GM12878 (cell line): ENCODE measurements around the gene AQP5. TPM values are rescaled to one million over a fixed set of nuclear protein-coding genes. Genes with fewer than 3 reads are reported as not detected.

Experiments used
- ATAC-seq: fragments of 200-7000 bp; cut with Tn5 transposase; 3 replicates; pipeline ENCODE4 v1.9.1; 2020; ENCODE audit warnings: mild to moderate bottlenecking, moderate library complexity
- BruUV-seq: library from RNA; stranded (reverse); fragments of 400-500 nt; replicated peaks from 2 replicates; lab custom pipeline; 2021; lab: Mats Ljungman, UMichigan
- CTCF ChIA-PET: fragments of 300-600 bp; sonication (Branson Sonifier 250); formaldehyde crosslinking; extraction: SDS; loops from one replicate; lab custom pipeline; 2021; ENCODE audit warnings: inconsistent platforms; lab: Yijun Ruan, JAX
- POLR2A ChIA-PET: fragments of 350-600 bp; formaldehyde crosslinking; extraction: SDS; loops from one replicate; lab custom pipeline; 2021; ENCODE audit warnings: inconsistent platforms; lab: Charles Lee
- RAD21 ChIA-PET: fragments of 300-600 bp; sonication (Branson Sonifier 250); formaldehyde crosslinking; loops from one replicate; lab custom pipeline; 2023; ENCODE audit warnings: antibody characterized with exemption; ENCODE audit not compliant: unreplicated experiment; lab: Charles Lee
- SMC1A ChIA-PET: fragments of 300-600 bp; sonication (Branson Sonifier 250); formaldehyde crosslinking; loops from one replicate; lab custom pipeline; 2023; ENCODE audit not compliant: unreplicated experiment, uncharacterized antibody; lab: Charles Lee
- DNase-seq: peaks from one replicate; pipeline ENCODE4 v3.0.0-alpha.2; 2011; ENCODE audit warnings: low read depth, low spot score
- FAIRE-seq: peaks from 3 replicates; lab custom pipeline; 2011; peaks lifted over from hg19 to GRCh38; lab: Jason Lieb, UNC
- H2AFZ ChIP-seq: 2 replicates; pipeline ENCODE4 v1.6.0; 2011; ENCODE audit warnings: low read depth, low read length, control low read depth; ENCODE audit not compliant: control insufficient read depth
- H3K27ac ChIP-seq: 2 replicates; pipeline ENCODE4 v1.5.1; 2011; ENCODE audit warnings: control low read depth; ENCODE audit not compliant: control insufficient read depth, insufficient read depth
- H3K27me3 ChIP-seq, 2 experiments: replicated peaks in 1 of 2; 2 replicates each; pipeline versions ENCODE4 v1.6.0 to v1.6.1; 2011; ENCODE audit warnings: low read length in 1 of 2; ENCODE audit not compliant: control insufficient read depth in 2 of 2, insufficient read depth in 2 of 2
- H3K36me3 ChIP-seq, 2 experiments: 2 replicates each; pipeline ENCODE4 v1.5.1; 2011; ENCODE audit warnings: low read length in 1 of 2; ENCODE audit not compliant: control insufficient read depth in 2 of 2, insufficient read depth in 2 of 2
- H3K4me1 ChIP-seq: 2 replicates; pipeline ENCODE4 v1.6.1; 2011; ENCODE audit warnings: mild to moderate bottlenecking, low read length, moderate library complexity, mixed read lengths; ENCODE audit not compliant: control insufficient read depth, insufficient read depth
- H3K4me2 ChIP-seq: 2 replicates; pipeline ENCODE4 v1.6.0; 2011; ENCODE audit warnings: control low read depth; ENCODE audit not compliant: control insufficient read depth, insufficient read depth
- H3K4me3 ChIP-seq: fragments of 200-600 bp; sonication (generic); 2 replicates; pipeline ENCODE4 v1.5.1; 2016
- H3K79me2 ChIP-seq: 2 replicates; pipeline ENCODE4 v1.6.0; 2011; ENCODE audit warnings: low read length; ENCODE audit not compliant: control insufficient read depth, insufficient read depth
- H3K9ac ChIP-seq: 2 replicates; pipeline ENCODE4 v1.8.0; 2011; ENCODE audit warnings: low read length, control low read depth, mixed read lengths; ENCODE audit not compliant: control insufficient read depth, insufficient read depth
- H3K9me3 ChIP-seq: replicated peaks from 3 replicates; pipeline ENCODE4 v1.5.1; 2011; ENCODE audit warnings: mild to moderate bottlenecking, low read length; ENCODE audit not compliant: control insufficient read depth, insufficient read depth
- H4K20me1 ChIP-seq: 2 replicates; pipeline ENCODE4 v1.6.0; 2011; ENCODE audit not compliant: control insufficient read depth, insufficient read depth
- DPF2 ChIP-seq: fragments of 450-650 bp; IDR thresholded peaks from 2 replicates; pipeline ENCODE4 v1.6.1; 2017; ENCODE audit warnings: mild to moderate bottlenecking
- RAD21 ChIP-seq: IDR thresholded peaks from 2 replicates; pipeline ENCODE4 v1.6.1; 2011; ENCODE audit warnings: mild to moderate bottlenecking, low read depth, low read length, moderate library complexity; ENCODE audit not compliant: insufficient read depth
- SIN3A ChIP-seq: IDR thresholded peaks from 2 replicates; pipeline ENCODE4 v1.6.1; 2012; ENCODE audit warnings: low read depth, low read length, improper control_type of control experiment
- SREBF2 ChIP-seq: IDR thresholded peaks from 2 replicates; pipeline ENCODE4 v1.6.1; 2012; ENCODE audit warnings: mild to moderate bottlenecking, low read length
- WGBS: methylation state at CpG from one replicate; pipeline ENCODE4 v1.1.6; 2016; ENCODE audit warnings: low lambda C conversion rate; ENCODE audit not compliant: insufficient replicate concordance, insufficient coverage; ENCODE audit errors: missing lambda C conversion rate; 5-methylcytosine and 5-hydroxymethylcytosine counted together
- in situ Hi-C: fragments of 300-500 bp; cut with MboI; formaldehyde crosslinking; loops from 9 replicates; pipeline ENCODE4 v1.14.3; 2018; ENCODE audit warnings: mixed read lengths
- intact Hi-C: fragments of 100-400 bp; cut with micrococcal nuclease; formaldehyde crosslinking; loops from one replicate; pipeline ENCODE4 v1.14.2; 2022; ENCODE audit not compliant: unreplicated experiment
- polyA plus RNA-seq, 11 experiments: library from polyadenylated mRNA; depleted of rRNA in 4 of 11; unstranded in 6 of 11; stranded (reverse) in 5 of 11; fragments of >200 nt; fragmentation: Nextera tagmentation in 4 of 11; fragmentation: Illumina TruSeq in 1 of 11; extraction: Ambion mirVana in 4 of 11; extraction: Trizol in 1 of 11; gene quantifications; 1 replicate in 1 of 11; 2 replicates in 10 of 11; pipeline versions ENCODE4 v1.2.1 to v1.2.3, GENCODE V29; 2011 to 2016; ENCODE audit warnings: inconsistent platforms in 2 of 11, missing spikeins in 2 of 11, low read depth in 1 of 11
- total RNA-seq, 4 experiments: library from RNA; depleted of rRNA in 3 of 4; stranded (reverse); fragments of >200 nt in 3 of 4; fragmentation: Illumina TruSeq in 1 of 4; extraction: Trizol in 1 of 4; gene quantifications; 2 replicates each; pipeline versions ENCODE4 v1.2.1 to v1.2.3, GENCODE V29; 2013 to 2021
- TF ChIP-seq, protein P1 (sequence below): fragments of 450-650 bp; IDR thresholded peaks from 2 replicates; pipeline ENCODE4 v1.6.1; 2017; ENCODE audit warnings: mild to moderate bottlenecking, low read depth, inconsistent platforms; ENCODE audit not compliant: poor library complexity, severe bottlenecking

Gene AQP5
- total and polyA plus RNA-seq, 10 of the 15 experiments (the other 5 are each of a cell fraction or from before 2014, with no cell fraction given): not detected

DNA sequence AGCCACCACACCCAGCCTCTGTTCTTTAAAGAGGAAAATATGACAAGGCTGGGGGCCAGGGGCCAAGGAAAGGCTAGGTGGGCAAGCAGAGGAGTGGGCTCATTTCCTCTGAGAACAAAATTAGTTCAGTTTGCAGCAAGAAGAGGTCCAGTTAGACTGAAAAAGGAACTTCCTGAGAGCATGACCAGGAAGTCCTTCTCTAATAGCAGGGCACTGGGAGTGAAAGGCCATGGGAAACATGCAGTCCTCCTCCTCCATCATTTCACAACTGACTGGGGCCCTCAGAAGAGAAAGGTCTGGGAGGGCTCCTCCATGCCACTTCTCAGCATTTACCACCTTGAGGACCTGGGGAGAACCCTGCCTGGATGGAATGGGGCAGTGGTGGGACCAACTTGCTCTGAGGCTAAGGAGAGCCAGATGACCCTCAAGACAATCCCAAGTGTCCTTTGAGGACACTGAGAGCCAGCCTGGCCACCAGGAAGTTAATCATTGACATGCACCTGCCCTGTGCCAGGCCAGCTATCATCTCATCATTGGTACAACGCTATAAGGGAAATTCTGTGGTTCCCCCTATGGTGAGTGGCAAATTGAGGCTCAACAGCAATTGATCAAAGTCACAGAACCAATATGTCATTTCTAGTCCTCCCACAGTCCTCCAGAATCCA is 9.1 kb upstream of the AQP5 start:
- WGBS: 100% methylated on average over 1 of the region's 1 CpG
- POLR2A ChIA-PET: no interaction called here
- RAD21 ChIA-PET: no interaction called here
- in situ Hi-C loops: no loop called here
- H3K79me2 ChIP-seq: no peaks in the 10 kb centered on the region
- FAIRE-seq (no peak), ATAC-seq (no peak), DNase-seq (no peak)
- SMC1A ChIA-PET: no interaction called here
- intact Hi-C loops: no loop called here
- H3K27me3 ChIP-seq: peaks cover 8 to 12% of the 10 kb centered on the region in 2 experiments
- CTCF ChIA-PET: interaction anchor here (1.1 to 1.4 kb wide), 2 partner anchors 7 to 15 kb away, joined by 3 to 4 read pairs; no protein-coding TSS in a partner anchor
- TF ChIP-seq SIN3A (no peak), RAD21 (no peak), SREBF2 (no peak), DPF2 (no peak)
- TF ChIP-seq, protein P1, sequence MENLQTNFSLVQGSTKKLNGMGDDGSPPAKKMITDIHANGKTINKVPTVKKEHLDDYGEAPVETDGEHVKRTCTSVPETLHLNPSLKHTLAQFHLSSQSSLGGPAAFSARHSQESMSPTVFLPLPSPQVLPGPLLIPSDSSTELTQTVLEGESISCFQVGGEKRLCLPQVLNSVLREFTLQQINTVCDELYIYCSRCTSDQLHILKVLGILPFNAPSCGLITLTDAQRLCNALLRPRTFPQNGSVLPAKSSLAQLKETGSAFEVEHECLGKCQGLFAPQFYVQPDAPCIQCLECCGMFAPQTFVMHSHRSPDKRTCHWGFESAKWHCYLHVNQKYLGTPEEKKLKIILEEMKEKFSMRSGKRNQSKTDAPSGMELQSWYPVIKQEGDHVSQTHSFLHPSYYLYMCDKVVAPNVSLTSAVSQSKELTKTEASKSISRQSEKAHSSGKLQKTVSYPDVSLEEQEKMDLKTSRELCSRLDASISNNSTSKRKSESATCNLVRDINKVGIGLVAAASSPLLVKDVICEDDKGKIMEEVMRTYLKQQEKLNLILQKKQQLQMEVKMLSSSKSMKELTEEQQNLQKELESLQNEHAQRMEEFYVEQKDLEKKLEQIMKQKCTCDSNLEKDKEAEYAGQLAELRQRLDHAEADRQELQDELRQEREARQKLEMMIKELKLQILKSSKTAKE: no peak
- no peaks in the 10 kb centered on the region for H3K36me3 ChIP-seq
- no peak overlapping the region for H2AFZ ChIP-seq
- H4K20me1 ChIP-seq: no peaks in the 10 kb centered on the region
- no peak overlapping the region for H3K4me3 ChIP-seq
- H3K9ac ChIP-seq: no peak overlapping the region
- H3K27ac ChIP-seq: no peak overlapping the region
- no peak overlapping the region for H3K4me2 ChIP-seq
- no peaks in the 10 kb centered on the region; the same call in 2 of the 3 replicates for H3K9me3 ChIP-seq
- no TSS peak for BruUV-seq
- H3K4me1 ChIP-seq: no peaks in the 10 kb centered on the region
